Cardiac muscle cell (in vitro differentiated cells and primary cell): ENCODE measurements around the gene INPP5A. TPM values are rescaled to one million over a fixed set of nuclear protein-coding genes. Genes with fewer than 3 reads are reported as not detected.

Experiments used
- DNase-seq, 2 donors: peaks; one replicate each; pipeline versions ENCODE4 v3.0.0 to v3.0.0-alpha.2; 2010 to 2017; ENCODE audit warnings: low read depth in 1 of 2, low spot score in 1 of 2
- H3K27ac ChIP-seq: fragments of 200-600 bp; sonication (generic); 2 replicates; pipeline ENCODE4 v1.5.1; 2016
- H3K27me3 ChIP-seq: fragments of 200-600 bp; sonication (generic); 2 replicates; pipeline ENCODE4 v1.6.0; 2016; ENCODE audit warnings: control low read depth
- H3K36me3 ChIP-seq: fragments of 200-600 bp; sonication (generic); 2 replicates; pipeline ENCODE4 v1.5.1; 2016; ENCODE audit warnings: control low read depth
- H3K4me1 ChIP-seq: fragments of 200-600 bp; sonication (generic); 2 replicates; pipeline ENCODE4 v1.8.1; 2017; ENCODE audit warnings: low read depth, mild to moderate bottlenecking, mixed run types
- H3K4me3 ChIP-seq: fragments of 200-600 bp; sonication (generic); 2 replicates; pipeline ENCODE4 v1.5.1; 2016; ENCODE audit warnings: mild to moderate bottlenecking
- H3K9me3 ChIP-seq: fragments of 200-600 bp; sonication (generic); 2 replicates; pipeline ENCODE4 v1.5.1; 2017; ENCODE audit warnings: low read depth, mild to moderate bottlenecking, control low read depth
- CTCF ChIP-seq: IDR thresholded peaks from 2 replicates; pipeline ENCODE4 v1.5.1; 2012; ENCODE audit warnings: low read depth, mild to moderate bottlenecking, low read length
- polyA plus RNA-seq: library from polyadenylated mRNA; unstranded; fragments of >200 nt; fragmentation: Nextera tagmentation; extraction: Ambion mirVana; gene quantifications from 2 replicates; pipeline ENCODE4 v1.2.1, GENCODE V29; 2016
- total RNA-seq: library from RNA; depleted of rRNA; stranded (reverse); fragments of >200 nt; gene quantifications from 2 replicates; pipeline ENCODE4 v1.2.3, GENCODE V29; 2016

INPP5A gene
- total and polyA plus RNA-seq, 2 experiments from 2014 or later: 87.0 to 90.4 TPM

DNA sequence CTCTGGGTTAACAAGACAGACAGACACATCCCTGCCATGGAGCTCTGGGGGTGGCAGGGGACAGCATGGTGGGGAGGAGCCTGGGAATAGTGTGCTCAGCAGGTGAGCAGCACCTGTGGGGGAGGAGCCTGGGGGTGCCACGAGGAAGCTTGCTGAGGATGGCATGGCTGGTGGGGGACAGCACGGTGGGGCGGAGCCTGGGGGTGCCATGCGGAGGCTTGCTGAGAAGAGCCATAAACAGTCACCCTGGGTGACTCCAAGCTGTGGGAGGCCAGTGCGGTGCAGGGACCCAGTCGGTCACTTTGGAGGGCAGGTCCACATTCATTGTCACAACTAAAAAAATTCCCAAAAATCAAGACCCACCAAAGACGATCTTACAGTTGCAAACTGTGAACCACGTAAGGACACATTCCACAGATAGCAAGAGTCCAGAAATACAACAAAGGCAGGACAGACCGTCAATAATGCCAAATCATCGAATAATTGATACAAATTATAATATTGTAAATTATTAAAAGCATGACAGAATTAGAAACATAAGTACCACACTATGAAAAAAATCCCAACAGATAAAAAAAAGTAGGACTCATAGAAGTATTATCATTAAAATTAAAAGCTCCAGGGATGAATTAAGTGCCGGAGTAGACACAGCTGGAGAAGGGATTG, 223.9 kb downstream of the INPP5A start:
- TF ChIP-seq CTCF: no peak
- no peak for DNase-seq
- no peaks in the 10 kb centered on the region for H3K27me3 ChIP-seq
- H3K36me3 ChIP-seq: no peaks in the 10 kb centered on the region
- H3K4me1 ChIP-seq: no peaks in the 10 kb centered on the region
- H3K9me3 ChIP-seq: no peaks in the 10 kb centered on the region
- no peak overlapping the region for H3K27ac ChIP-seq
- no peak overlapping the region for H3K4me3 ChIP-seq

GRCh38 chr10:132762267-132762666, 224.7 kb downstream of the INPP5A start:
- Histone ChIP-seq H3K4me3 (no peak overlapping the region), H3K9me3 (no peaks in the 10 kb centered on the region), H3K27me3 (no peaks in the 10 kb centered on the region), H3K27ac (no peak overlapping the region), H3K4me1 (no peaks in the 10 kb centered on the region), H3K36me3 (no peaks in the 10 kb centered on the region)
- DNase-seq: no peak
- TF ChIP-seq CTCF: no peak

DNA sequence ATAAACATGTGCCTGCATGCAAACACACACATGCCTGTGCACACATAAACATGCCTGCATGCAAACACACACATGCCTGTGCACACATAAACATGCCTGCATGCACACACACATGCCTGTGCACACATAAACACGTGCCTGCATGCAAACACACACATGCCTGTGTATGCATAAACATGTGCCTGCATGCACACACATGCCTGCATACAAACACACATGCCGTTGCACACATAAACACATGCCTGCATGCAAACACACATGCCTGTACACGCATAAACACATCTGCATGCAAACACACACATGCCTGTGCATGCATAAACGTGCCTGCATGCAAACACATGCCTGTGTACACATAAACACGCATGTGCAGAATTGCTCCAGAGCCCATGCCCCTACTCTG, 226.0 kb downstream of the INPP5A start:
- DNase-seq: no peak
- Histone ChIP-seq H3K4me3 (no peak overlapping the region), H3K27me3 (no peaks in the 10 kb centered on the region), H3K27ac (no peak overlapping the region), H3K36me3 (no peaks in the 10 kb centered on the region), H3K9me3 (no peaks in the 10 kb centered on the region), H3K4me1 (no peaks in the 10 kb centered on the region)
- no peak for TF ChIP-seq CTCF

- no peaks in the 10 kb centered on the region for H3K4me1 ChIP-seq
- no peak overlapping the region for H3K4me3 ChIP-seq
- TF ChIP-seq CTCF: no peak
- no peaks in the 10 kb centered on the region for H3K36me3 ChIP-seq
- H3K27me3 ChIP-seq: no peaks in the 10 kb centered on the region
- H3K27ac ChIP-seq: no peak overlapping the region
- DNase-seq: no peak
- no peaks in the 10 kb centered on the region for H3K9me3 ChIP-seq
These were observed 226.5 kb downstream of the INPP5A start for GRCh38 chr10:132764108-132764507.

GRCh38 chr10:132765435-132765834, 227.8 kb downstream of the INPP5A start:
- Histone ChIP-seq H3K4me1 (no peaks in the 10 kb centered on the region), H3K27me3 (no peaks in the 10 kb centered on the region), H3K27ac (no peak overlapping the region), H3K36me3 (no peaks in the 10 kb centered on the region), H3K4me3 (no peak overlapping the region), H3K9me3 (no peaks in the 10 kb centered on the region)
- no peak for TF ChIP-seq CTCF
- no peak for DNase-seq
